Measurements from ENCODE around the gene NCOA6.
"Not testable (repeated sequence)": the region's sequence is repeated elsewhere in the genome, so short reads cannot be mapped to it uniquely, and the experiment has no call there.

Gene NCOA6

GRCh38 chr20:34773726-34774125 is 51.7 kb downstream of the NCOA6 start:
- no peak for DNase-seq

- DNase-seq: no peak
Observed at GRCh38 chr20:34772437-34772836, 53.0 kb downstream of the NCOA6 start.

GRCh38 chr20:34771680-34772081 is 53.8 kb downstream of the NCOA6 start:
- no peak for DNase-seq

- DNase-seq: no peak
Observed at GRCh38 chr20:34768096-34768495, 57.4 kb downstream of the NCOA6 start.

GRCh38 chr20:34762031-34762555 is 63.4 kb downstream of the NCOA6 start:
- no peak for DNase-seq

GRCh38 chr20:34755367-34755766 is 70.1 kb downstream of the NCOA6 start:
- no peak for DNase-seq

- no peak for DNase-seq
Observed at GRCh38 chr20:34754611-34755010, 70.8 kb downstream of the NCOA6 start.

GRCh38 chr20:34753706-34754461 is 71.6 kb downstream of the NCOA6 start:
- DNase-seq: no peak

GRCh38 chr20:34751453-34751852 is 74.0 kb downstream of the NCOA6 start:
- DNase-seq: no peak

- no peak for DNase-seq
Observed at GRCh38 chr20:34750484-34750883, 75.0 kb downstream of the NCOA6 start.

- DNase-seq: no peak
Observed at GRCh38 chr20:34748709-34749108, 76.7 kb downstream of the NCOA6 start.

GRCh38 chr20:34747479-34747878 is 78.0 kb downstream of the NCOA6 start:
- no peak for DNase-seq

- DNase-seq: no peak
Observed at GRCh38 chr20:34746674-34747073, 78.8 kb downstream of the NCOA6 start.

- DNase-seq: no peak
Observed at GRCh38 chr20:34744847-34745246, 80.6 kb downstream of the NCOA6 start.

GRCh38 chr20:34744340-34744739 is 81.1 kb downstream of the NCOA6 start:
- DNase-seq: no peak

GRCh38 chr20:34743039-34743438 is 82.4 kb downstream of the NCOA6 start:
- no peak for DNase-seq

GRCh38 chr20:34736106-34736735 is 89.2 kb downstream of the NCOA6 start:
- no peak for DNase-seq

- DNase-seq: no peak
Observed at GRCh38 chr20:34732523-34732922, 92.9 kb downstream of the NCOA6 start.

GRCh38 chr20:34729416-34729815 is 96.0 kb downstream of the NCOA6 start:
- no peak for DNase-seq

GRCh38 chr20:34724172-34724571 is 101.3 kb downstream of the NCOA6 start:
- no peak for DNase-seq

- DNase-seq: not testable (repeated sequence)
Observed at GRCh38 chr20:34722560-34722959, 102.9 kb downstream of the NCOA6 start.

- DNase-seq: no peak
Observed at GRCh38 chr20:34720266-34720665, 105.2 kb downstream of the NCOA6 start.

- DNase-seq: not testable (repeated sequence)
Observed at GRCh38 chr20:34719242-34720017, 106.0 kb downstream of the NCOA6 start.

Data from activated CD4-positive, CD25-positive, alpha-beta regulatory T cell treated with anti-CD3 and anti-CD28 coated beads, Interleukin-2, amount 50 U/mL, for 72 hours (primary cell).